GM12874 (cell line): ENCODE results near the gene IMPA2.
A peak's percentile ranks its signal among the peaks of the same experiment; 100 is the strongest.

ENCODE experiments used
- CTCF ChIP-seq: IDR thresholded peaks from 2 replicates; pipeline ENCODE4 v1.5.1; 2011; ENCODE audit warnings: low read depth, mild to moderate bottlenecking, control low read depth, low read length, moderate library complexity; ENCODE audit not compliant: insufficient read depth

The IMPA2 gene

GRCh38 chr18:11981192-11981542, at the start of gene IMPA2:
IMPA2 (plus strand) TSS chr18:11981507; CDS start chr18:11981670, 163 bp downstream.
- TF ChIP-seq CTCF, result no peak

GRCh38 chr18:11932393-11932792, 48.9 kb upstream of the IMPA2 start:
- TF ChIP-seq CTCF, result no peak

- TF ChIP-seq CTCF, result peak; percentile 61
Measured at GRCh38 chr18:11937874-11938478, 43.3 kb upstream of the IMPA2 start.

- TF ChIP-seq CTCF, result no peak
Measured at GRCh38 chr18:11940956-11941355, 40.4 kb upstream of the IMPA2 start.

- TF ChIP-seq CTCF, result no peak
Measured at GRCh38 chr18:11943551-11943950, 37.8 kb upstream of the IMPA2 start.

GRCh38 chr18:11944252-11944651, 37.1 kb upstream of the IMPA2 start:
- no peak for TF ChIP-seq CTCF

GRCh38 chr18:11944786-11945185, 36.5 kb upstream of the IMPA2 start:
- TF ChIP-seq CTCF, result no peak
